Keratinocyte (primary cell): ENCODE data around the gene ENO4. TPM values are rescaled to one million over a fixed set of nuclear protein-coding genes. Genes with fewer than 3 reads are reported as not detected.

Experiments
- DNase-seq: peaks from one replicate; pipeline ENCODE4 v3.0.0-alpha.2; 2011; ENCODE audit warnings: low read depth, missing footprints, low spot score
- FAIRE-seq: peaks from 2 replicates; lab custom pipeline; 2011; peaks lifted over from hg19 to GRCh38; lab: Jason Lieb, UNC
- H2AFZ ChIP-seq: 2 replicates; pipeline ENCODE4 v1.6.0; 2012; ENCODE audit warnings: low read length, control low read depth, inconsistent platforms; ENCODE audit not compliant: control insufficient read depth
- H3K27ac ChIP-seq: 2 replicates; pipeline ENCODE4 v1.5.1; 2011; ENCODE audit warnings: low read length; ENCODE audit not compliant: control insufficient read depth, insufficient read depth
- H3K27me3 ChIP-seq: 3 replicates; pipeline ENCODE4 v1.6.0; 2011; ENCODE audit warnings: low read length; ENCODE audit not compliant: control insufficient read depth, insufficient read depth; ENCODE audit errors: extremely low read depth
- H3K36me3 ChIP-seq, 2 experiments: 2 replicates in 1 of 2; 3 replicates in 1 of 2; pipeline ENCODE4 v1.5.1; 2011; ENCODE audit warnings: low read length in 2 of 2, mild to moderate bottlenecking in 1 of 2; ENCODE audit not compliant: control insufficient read depth in 2 of 2, insufficient read depth in 2 of 2; ENCODE audit errors: extremely low read depth in 1 of 2
- H3K4me1 ChIP-seq: 3 replicates; pipeline ENCODE4 v1.5.1; 2011; ENCODE audit warnings: low read length; ENCODE audit not compliant: control insufficient read depth, insufficient read depth; ENCODE audit errors: extremely low read depth
- H3K4me2 ChIP-seq: 3 replicates; pipeline ENCODE4 v1.6.0; 2011; ENCODE audit warnings: low read depth, low read length; ENCODE audit not compliant: control insufficient read depth, insufficient read depth; ENCODE audit errors: extremely low read depth
- H3K4me3 ChIP-seq, 3 experiments: fragments of 200-600 bp in 1 of 3; sonication (generic) in 1 of 3; 2 replicates in 2 of 3; 3 replicates in 1 of 3; pipeline ENCODE4 v1.5.1; 2011 to 2016; ENCODE audit warnings: low read length in 3 of 3, mild to moderate bottlenecking in 3 of 3, control low read depth in 2 of 3, inconsistent platforms in 1 of 3, low read depth in 1 of 3, mixed read lengths in 1 of 3, mixed run types in 1 of 3, moderate library complexity in 1 of 3; ENCODE audit not compliant: control insufficient read depth in 2 of 3, insufficient read depth in 2 of 3; ENCODE audit errors: extremely low read depth in 1 of 3
- H3K79me2 ChIP-seq: 2 replicates; pipeline ENCODE4 v1.6.0; 2012; ENCODE audit warnings: low read length; ENCODE audit not compliant: control insufficient read depth, insufficient read depth
- H3K9ac ChIP-seq: 3 replicates; pipeline ENCODE4 v1.6.0; 2011; ENCODE audit warnings: low read length; ENCODE audit not compliant: control insufficient read depth, insufficient read depth; ENCODE audit errors: extremely low read depth
- H3K9me1 ChIP-seq: 3 replicates; pipeline ENCODE4 v1.6.0; 2011; ENCODE audit warnings: low read length; ENCODE audit not compliant: control insufficient read depth, insufficient read depth; ENCODE audit errors: extremely low read depth
- H3K9me3 ChIP-seq: 2 replicates; pipeline ENCODE4 v1.5.1; 2012; ENCODE audit warnings: low read depth, low read length; ENCODE audit not compliant: control insufficient read depth
- H4K20me1 ChIP-seq: 3 replicates; pipeline ENCODE4 v1.6.0; 2011; ENCODE audit warnings: low read length; ENCODE audit not compliant: control insufficient read depth, insufficient read depth; ENCODE audit errors: extremely low read depth
- EZH2 ChIP-seq: IDR thresholded peaks from one replicate; pipeline ENCODE4 v1.6.1; 2012; ENCODE audit warnings: inconsistent platforms, mild to moderate bottlenecking, low read length, moderate library complexity
- dilution Hi-C: fragments of 300-500 bp; cut with MboI; formaldehyde crosslinking; loops from one replicate; pipeline ENCODE4 v1.7.0; 2020; ENCODE audit warnings: low sequenced_read_pairs; ENCODE audit not compliant: extremely low pct_ligation_motif_present
- polyA plus RNA-seq, 5 experiments: library from polyadenylated mRNA; depleted of rRNA in 3 of 5; stranded (reverse) in 3 of 5; stranded (forward) in 1 of 5; unstranded in 1 of 5; fragments of >200 nt; gene quantifications; 1 replicate in 1 of 5; 2 replicates in 3 of 5; 3 replicates in 1 of 5; pipeline versions ENCODE4 v1.2.1 to v1.2.3, GENCODE V29; 2011 to 2012; ENCODE audit warnings: missing spikeins in 2 of 5, low read depth in 1 of 5, low replicate concordance in 1 of 5
- TF ChIP-seq, protein P1 (sequence below), 3 experiments: IDR thresholded peaks in 1 of 3; conservative IDR thresholded peaks in 1 of 3; optimal IDR thresholded peaks in 1 of 3; 2 replicates in 2 of 3; 3 replicates in 1 of 3; pipeline versions ENCODE3 to v1.5.1; 2011; ENCODE audit warnings: low read length in 3 of 3, mild to moderate bottlenecking in 3 of 3, moderate library complexity in 2 of 3, control low read depth in 1 of 3, inconsistent platforms in 1 of 3; ENCODE audit not compliant: insufficient read depth in 2 of 3; ENCODE audit errors: extremely low read depth in 1 of 3

Gene ENO4
- polyA plus RNA-seq, 1 donor (not counting 4 experiments of a cell fraction or from before 2014, with no cell fraction given), result 0.35 TPM

DNA sequence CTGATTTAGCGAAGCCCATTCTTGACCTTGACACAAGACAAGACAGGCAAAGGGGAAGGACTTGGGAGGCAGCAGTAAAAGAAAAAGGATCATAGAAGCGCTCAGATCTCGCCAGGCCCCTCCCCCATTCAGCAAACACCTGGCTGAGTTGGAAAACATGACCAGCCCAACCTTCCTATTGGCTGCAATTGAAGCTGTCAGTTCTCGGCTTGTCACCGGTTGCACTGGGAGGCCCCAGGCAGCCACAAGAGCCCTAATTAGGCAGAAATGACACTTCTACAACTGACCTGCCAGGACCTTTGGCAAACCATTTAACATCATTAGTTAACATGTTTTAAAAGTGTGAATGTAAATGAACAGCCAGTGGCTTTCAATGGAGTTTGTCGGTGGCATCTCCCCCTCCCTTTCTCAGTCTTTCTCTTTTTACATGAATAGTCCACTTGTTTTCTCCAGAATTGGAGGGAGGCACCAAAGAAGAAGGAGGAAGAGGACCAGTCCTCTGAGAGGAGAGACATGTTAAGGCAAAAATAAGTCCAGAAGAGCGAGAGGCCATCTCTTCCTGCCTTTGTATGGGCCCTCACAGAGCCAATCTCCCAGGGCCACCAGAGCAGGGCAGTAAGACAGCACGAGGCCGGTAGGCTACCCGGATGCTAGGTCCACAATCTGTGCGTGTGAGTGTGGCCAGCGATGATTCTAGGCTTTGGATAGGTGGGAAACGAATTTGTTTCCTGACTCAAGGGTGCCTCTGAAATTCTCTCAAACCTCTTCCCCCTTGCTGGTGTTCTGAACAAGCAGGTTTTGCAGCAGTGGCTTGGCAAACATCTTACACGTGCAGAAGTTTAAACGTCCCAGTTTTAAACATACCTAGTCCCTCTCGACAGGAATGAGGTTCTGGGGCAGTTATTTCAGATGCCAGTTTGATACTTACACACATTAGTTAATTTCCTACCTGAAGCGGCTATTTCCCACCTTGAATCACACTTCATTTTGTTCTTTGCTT, 15.0 kb upstream of the ENO4 start:
- dilution Hi-C loops, result no loop called here
- H3K4me3 ChIP-seq, result no peak overlapping the region
- no peak overlapping the region for H3K9ac ChIP-seq
- H3K36me3 ChIP-seq, result peaks cover 0 to 6% of the 10 kb centered on the region in 2 experiments
- H3K4me2 ChIP-seq, result no peak overlapping the region
- no peak for TF ChIP-seq EZH2
- TF ChIP-seq, protein P1, sequence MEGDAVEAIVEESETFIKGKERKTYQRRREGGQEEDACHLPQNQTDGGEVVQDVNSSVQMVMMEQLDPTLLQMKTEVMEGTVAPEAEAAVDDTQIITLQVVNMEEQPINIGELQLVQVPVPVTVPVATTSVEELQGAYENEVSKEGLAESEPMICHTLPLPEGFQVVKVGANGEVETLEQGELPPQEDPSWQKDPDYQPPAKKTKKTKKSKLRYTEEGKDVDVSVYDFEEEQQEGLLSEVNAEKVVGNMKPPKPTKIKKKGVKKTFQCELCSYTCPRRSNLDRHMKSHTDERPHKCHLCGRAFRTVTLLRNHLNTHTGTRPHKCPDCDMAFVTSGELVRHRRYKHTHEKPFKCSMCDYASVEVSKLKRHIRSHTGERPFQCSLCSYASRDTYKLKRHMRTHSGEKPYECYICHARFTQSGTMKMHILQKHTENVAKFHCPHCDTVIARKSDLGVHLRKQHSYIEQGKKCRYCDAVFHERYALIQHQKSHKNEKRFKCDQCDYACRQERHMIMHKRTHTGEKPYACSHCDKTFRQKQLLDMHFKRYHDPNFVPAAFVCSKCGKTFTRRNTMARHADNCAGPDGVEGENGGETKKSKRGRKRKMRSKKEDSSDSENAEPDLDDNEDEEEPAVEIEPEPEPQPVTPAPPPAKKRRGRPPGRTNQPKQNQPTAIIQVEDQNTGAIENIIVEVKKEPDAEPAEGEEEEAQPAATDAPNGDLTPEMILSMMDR (optimal IDR thresholded peaks at IDR 0.05 in 1 of 3, IDR thresholded peaks at IDR 0.05 in 1 of 3, conservative IDR thresholded peaks at IDR 0.05 in 1 of 3; ENCODE audit: extremely low read depth in 1 of 3, insufficient read depth in 2 of 3, low read length in 3 of 3), result no peak
- no peaks in the 10 kb centered on the region for H3K9me3 ChIP-seq
- FAIRE-seq (no peak), DNase-seq (no peak)
- H3K4me1 ChIP-seq, result no peaks in the 10 kb centered on the region
- H4K20me1 ChIP-seq, result no peaks in the 10 kb centered on the region
- no peak overlapping the region for H2AFZ ChIP-seq
- no peak overlapping the region for H3K27ac ChIP-seq
- no peaks in the 10 kb centered on the region for H3K9me1 ChIP-seq
- no peaks in the 10 kb centered on the region for H3K79me2 ChIP-seq
- no peaks in the 10 kb centered on the region for H3K27me3 ChIP-seq

DNA sequence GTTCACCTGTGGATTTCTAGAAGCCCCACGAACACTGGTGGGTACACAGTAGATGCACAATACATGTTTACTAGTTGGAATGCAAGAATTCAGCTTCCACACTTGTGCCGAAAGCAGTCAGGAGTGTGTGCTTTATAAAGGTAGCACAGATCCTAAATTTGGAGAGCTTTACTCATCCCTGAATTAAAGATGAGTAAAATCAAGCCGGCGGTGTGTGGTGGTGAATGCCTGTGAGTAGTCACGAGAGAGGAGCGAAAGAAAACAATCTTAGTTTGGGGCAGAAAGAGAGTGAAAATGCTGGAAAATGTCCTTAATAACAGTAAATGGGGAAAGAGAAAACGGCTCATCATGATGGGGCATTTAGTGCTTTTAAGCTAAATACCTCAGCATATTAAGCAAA, 13.6 kb upstream of the ENO4 start:
- H3K4me2 ChIP-seq, result no peak overlapping the region
- TF ChIP-seq EZH2, result no peak
- TF ChIP-seq, protein P1 (optimal IDR thresholded peaks at IDR 0.05 in 1 of 3, IDR thresholded peaks at IDR 0.05 in 1 of 3, conservative IDR thresholded peaks at IDR 0.05 in 1 of 3; ENCODE audit: extremely low read depth in 1 of 3, insufficient read depth in 2 of 3, low read length in 3 of 3), result no peak
- peaks cover 0 to 6% of the 10 kb centered on the region in 2 experiments for H3K36me3 ChIP-seq
- H4K20me1 ChIP-seq, result no peaks in the 10 kb centered on the region
- H3K27me3 ChIP-seq, result no peaks in the 10 kb centered on the region
- DNase-seq (no peak), FAIRE-seq (no peak)
- H2AFZ ChIP-seq, result no peak overlapping the region
- H3K27ac ChIP-seq, result no peak overlapping the region
- no peaks in the 10 kb centered on the region for H3K9me1 ChIP-seq
- dilution Hi-C loops, result no loop called here
- H3K9ac ChIP-seq, result no peak overlapping the region
- H3K4me1 ChIP-seq, result no peaks in the 10 kb centered on the region
- H3K79me2 ChIP-seq, result no peaks in the 10 kb centered on the region
- H3K4me3 ChIP-seq, result no peak overlapping the region
- H3K9me3 ChIP-seq, result no peaks in the 10 kb centered on the region
